ENCODE measurements around the gene HCK.

HCK gene

GRCh38 chr20:32069711-32070110 is 17.7 kb downstream of the HCK start:
- no peaks in the 10 kb centered on the region for H3K9me3 ChIP-seq (ENCODE audit: control insufficient read depth, low read depth, low read length)
- H3K9ac ChIP-seq (ENCODE audit: low read length), result no peak overlapping the region
- no peaks in the 10 kb centered on the region for H3K27me3 ChIP-seq (ENCODE audit: control insufficient read depth, insufficient read depth, low read length)

GRCh38 chr20:32070282-32070681 is 18.2 kb downstream of the HCK start:
- H3K9ac ChIP-seq (ENCODE audit: low read length), result no peak overlapping the region
- H3K9me3 ChIP-seq (ENCODE audit: control insufficient read depth, low read depth, low read length), result no peaks in the 10 kb centered on the region
- H3K36me3 ChIP-seq (ENCODE audit: control insufficient read depth, low read depth, low read length), result no peaks in the 10 kb centered on the region
- no peak overlapping the region for H3K4me3 ChIP-seq (ENCODE audit: low read length)
- no peaks in the 10 kb centered on the region for H3K4me1 ChIP-seq (ENCODE audit: control insufficient read depth, low read depth, low read length)
- H3K27me3 ChIP-seq (ENCODE audit: control insufficient read depth, insufficient read depth, low read length), result no peaks in the 10 kb centered on the region
- no peak overlapping the region for H3K27ac ChIP-seq (ENCODE audit: low read length)

More at GRCh38 chr20:32069711-32070110, 17.7 kb downstream of the HCK start:
- Histone ChIP-seq H3K27ac (ENCODE audit: low read length) (no peak overlapping the region), H3K36me3 (ENCODE audit: control insufficient read depth, low read depth, low read length) (no peaks in the 10 kb centered on the region), H3K4me1 (ENCODE audit: control insufficient read depth, low read depth, low read length) (no peaks in the 10 kb centered on the region), H3K4me3 (ENCODE audit: low read length) (no peak overlapping the region)

- no peaks in the 10 kb centered on the region for H3K36me3 ChIP-seq (ENCODE audit: control insufficient read depth, low read depth, low read length)
- H3K27ac ChIP-seq (ENCODE audit: low read length), result no peak overlapping the region
- no peaks in the 10 kb centered on the region for H3K27me3 ChIP-seq (ENCODE audit: control insufficient read depth, insufficient read depth, low read length)
- H3K4me3 ChIP-seq (ENCODE audit: low read length), result no peak overlapping the region
- no peaks in the 10 kb centered on the region for H3K9me3 ChIP-seq (ENCODE audit: control insufficient read depth, low read depth, low read length)
- H3K9ac ChIP-seq (ENCODE audit: low read length), result no peak overlapping the region
- no peaks in the 10 kb centered on the region for H3K4me1 ChIP-seq (ENCODE audit: control insufficient read depth, low read depth, low read length)
Observed at GRCh38 chr20:32070690-32071213, 18.7 kb downstream of the HCK start.

GRCh38 chr20:32071395-32072167 is 19.5 kb downstream of the HCK start:
- no peaks in the 10 kb centered on the region for H3K36me3 ChIP-seq (ENCODE audit: control insufficient read depth, low read depth, low read length)
- H3K9me3 ChIP-seq (ENCODE audit: control insufficient read depth, low read depth, low read length), result no peaks in the 10 kb centered on the region
- H3K27me3 ChIP-seq (ENCODE audit: control insufficient read depth, insufficient read depth, low read length), result no peaks in the 10 kb centered on the region
- no peak overlapping the region for H3K9ac ChIP-seq (ENCODE audit: low read length)
- no peaks in the 10 kb centered on the region for H3K4me1 ChIP-seq (ENCODE audit: control insufficient read depth, low read depth, low read length)
- no peak overlapping the region for H3K27ac ChIP-seq (ENCODE audit: low read length)
- no peak overlapping the region for H3K4me3 ChIP-seq (ENCODE audit: low read length)

GRCh38 chr20:32072168-32072750 is 20.2 kb downstream of the HCK start:
- no peaks in the 10 kb centered on the region for H3K4me1 ChIP-seq (ENCODE audit: control insufficient read depth, low read depth, low read length)
- H3K27ac ChIP-seq (ENCODE audit: low read length), result no peak overlapping the region
- no peaks in the 10 kb centered on the region for H3K36me3 ChIP-seq (ENCODE audit: control insufficient read depth, low read depth, low read length)
- H3K9ac ChIP-seq (ENCODE audit: low read length), result no peak overlapping the region
- no peak overlapping the region for H3K4me3 ChIP-seq (ENCODE audit: low read length)
- H3K9me3 ChIP-seq (ENCODE audit: control insufficient read depth, low read depth, low read length), result no peaks in the 10 kb centered on the region
- no peaks in the 10 kb centered on the region for H3K27me3 ChIP-seq (ENCODE audit: control insufficient read depth, insufficient read depth, low read length)

GRCh38 chr20:32075534-32075933 is 23.5 kb downstream of the HCK start:
- H3K4me1 ChIP-seq (ENCODE audit: control insufficient read depth, low read depth, low read length), result no peaks in the 10 kb centered on the region
- H3K27me3 ChIP-seq (ENCODE audit: control insufficient read depth, insufficient read depth, low read length), result no peaks in the 10 kb centered on the region
- H3K27ac ChIP-seq (ENCODE audit: low read length), result no peak overlapping the region
- no peak overlapping the region for H3K4me3 ChIP-seq (ENCODE audit: low read length)
- no peaks in the 10 kb centered on the region for H3K9me3 ChIP-seq (ENCODE audit: control insufficient read depth, low read depth, low read length)
- no peaks in the 10 kb centered on the region for H3K36me3 ChIP-seq (ENCODE audit: control insufficient read depth, low read depth, low read length)
- H3K9ac ChIP-seq (ENCODE audit: low read length), result no peak overlapping the region

GRCh38 chr20:32077190-32077589 is 25.1 kb downstream of the HCK start:
- Histone ChIP-seq H3K4me1 (ENCODE audit: control insufficient read depth, low read depth, low read length) (no peaks in the 10 kb centered on the region), H3K27ac (ENCODE audit: low read length) (no peak overlapping the region), H3K36me3 (ENCODE audit: control insufficient read depth, low read depth, low read length) (no peaks in the 10 kb centered on the region), H3K27me3 (ENCODE audit: control insufficient read depth, insufficient read depth, low read length) (no peaks in the 10 kb centered on the region), H3K9me3 (ENCODE audit: control insufficient read depth, low read depth, low read length) (no peaks in the 10 kb centered on the region), H3K4me3 (ENCODE audit: low read length) (no peak overlapping the region), H3K9ac (ENCODE audit: low read length) (no peak overlapping the region)

GRCh38 chr20:32078322-32078721 is 26.3 kb downstream of the HCK start:
- no peak overlapping the region for H3K9ac ChIP-seq (ENCODE audit: low read length)
- no peak overlapping the region for H3K27ac ChIP-seq (ENCODE audit: low read length)
- H3K27me3 ChIP-seq (ENCODE audit: control insufficient read depth, insufficient read depth, low read length), result no peaks in the 10 kb centered on the region

GRCh38 chr20:32078791-32079190 is 26.7 kb downstream of the HCK start:
- Histone ChIP-seq H3K9ac (ENCODE audit: low read length) (no peak overlapping the region), H3K4me1 (ENCODE audit: control insufficient read depth, low read depth, low read length) (no peaks in the 10 kb centered on the region), H3K27me3 (ENCODE audit: control insufficient read depth, insufficient read depth, low read length) (no peaks in the 10 kb centered on the region)

More at GRCh38 chr20:32078322-32078721, 26.3 kb downstream of the HCK start:
- H3K36me3 ChIP-seq (ENCODE audit: control insufficient read depth, low read depth, low read length), result no peaks in the 10 kb centered on the region
- no peaks in the 10 kb centered on the region for H3K4me1 ChIP-seq (ENCODE audit: control insufficient read depth, low read depth, low read length)
- no peaks in the 10 kb centered on the region for H3K9me3 ChIP-seq (ENCODE audit: control insufficient read depth, low read depth, low read length)
- no peak overlapping the region for H3K4me3 ChIP-seq (ENCODE audit: low read length)

GRCh38 chr20:32079655-32080109 is 27.6 kb downstream of the HCK start:
- no peak overlapping the region for H3K4me3 ChIP-seq (ENCODE audit: low read length)
- no peaks in the 10 kb centered on the region for H3K27me3 ChIP-seq (ENCODE audit: control insufficient read depth, insufficient read depth, low read length)
- H3K27ac ChIP-seq (ENCODE audit: low read length), result no peak overlapping the region
- no peak overlapping the region for H3K9ac ChIP-seq (ENCODE audit: low read length)
- no peaks in the 10 kb centered on the region for H3K4me1 ChIP-seq (ENCODE audit: control insufficient read depth, low read depth, low read length)
- no peaks in the 10 kb centered on the region for H3K9me3 ChIP-seq (ENCODE audit: control insufficient read depth, low read depth, low read length)
- no peaks in the 10 kb centered on the region for H3K36me3 ChIP-seq (ENCODE audit: control insufficient read depth, low read depth, low read length)

More at GRCh38 chr20:32078791-32079190, 26.7 kb downstream of the HCK start:
- Histone ChIP-seq H3K36me3 (ENCODE audit: control insufficient read depth, low read depth, low read length) (no peaks in the 10 kb centered on the region), H3K27ac (ENCODE audit: low read length) (no peak overlapping the region), H3K9me3 (ENCODE audit: control insufficient read depth, low read depth, low read length) (no peaks in the 10 kb centered on the region), H3K4me3 (ENCODE audit: low read length) (no peak overlapping the region)

- H3K27ac ChIP-seq (ENCODE audit: low read length), result no peak overlapping the region
- H3K9ac ChIP-seq (ENCODE audit: low read length), result no peak overlapping the region
- H3K36me3 ChIP-seq (ENCODE audit: control insufficient read depth, low read depth, low read length), result no peaks in the 10 kb centered on the region
- H3K9me3 ChIP-seq (ENCODE audit: control insufficient read depth, low read depth, low read length), result no peaks in the 10 kb centered on the region
- H3K4me3 ChIP-seq (ENCODE audit: low read length), result no peak overlapping the region
- no peaks in the 10 kb centered on the region for H3K27me3 ChIP-seq (ENCODE audit: control insufficient read depth, insufficient read depth, low read length)
- H3K4me1 ChIP-seq (ENCODE audit: control insufficient read depth, low read depth, low read length), result no peaks in the 10 kb centered on the region
Observed at GRCh38 chr20:32080783-32081182, 28.7 kb downstream of the HCK start.
